BLaER1 (cell line): Measurements from ENCODE around the gene CCN2.

Experiments used
- H3K27ac ChIP-seq: shearing (Covaris generic); formaldehyde crosslinking; 2 replicates; pipeline ENCODE4 v1.8.1; 2022
- H3K27me3 ChIP-seq: shearing (Covaris generic); formaldehyde crosslinking; 2 replicates; pipeline ENCODE4 v1.8.1; 2022
- H3K36me3 ChIP-seq: shearing (Covaris generic); formaldehyde crosslinking; 2 replicates; pipeline ENCODE4 v1.8.1; 2022
- H3K4me1 ChIP-seq: shearing (Covaris generic); formaldehyde crosslinking; 2 replicates; pipeline ENCODE4 v1.8.1; 2022
- H3K4me2 ChIP-seq: shearing (Covaris generic); formaldehyde crosslinking; 2 replicates; pipeline ENCODE4 v1.8.1; 2022
- H3K4me3 ChIP-seq: shearing (Covaris generic); formaldehyde crosslinking; 2 replicates; pipeline ENCODE4 v1.8.1; 2022
- H3K9ac ChIP-seq: shearing (Covaris generic); formaldehyde crosslinking; 2 replicates; pipeline ENCODE4 v1.8.1; 2022
- H3K9me3 ChIP-seq: shearing (Covaris generic); formaldehyde crosslinking; 2 replicates; pipeline ENCODE4 v1.8.1; 2022
- H4K20me1 ChIP-seq: shearing (Covaris generic); formaldehyde crosslinking; 2 replicates; pipeline ENCODE4 v1.8.1; 2022
- Cebpa-rat ChIP-seq: shearing (Covaris generic); IDR thresholded peaks from 2 replicates; pipeline ENCODE4 v1.8.1; 2022

Gene CCN2

GRCh38 chr6:131950767-131951575, at the start of gene CCN2:
TSS of gene CCN2 (minus strand) at chr6:131951372. CDS start at chr6:131951172, 200 bp downstream.
- no peak for TF ChIP-seq Cebpa-rat
- Histone ChIP-seq H3K9ac (peak within 1 kb of the TSS; percentile 69), H3K27me3 (peaks cover 38% of the 10 kb centered on the region), H3K4me3 (peak within 1 kb of the TSS; percentile 81), H3K27ac (peak within 1 kb of the TSS; percentile 47), H3K4me2 (peak within 1 kb of the TSS; percentile 91), H3K36me3 (no peaks in the 10 kb centered on the region), H4K20me1 (no peaks in the 10 kb centered on the region), H3K9me3 (no peaks in the 10 kb centered on the region), H3K4me1 (peaks cover 7% of the 10 kb centered on the region; the same call in 1 of the 2 replicates)

GRCh38 chr6:132000296-132000695, 49.1 kb upstream of the CCN2 start:
- Histone ChIP-seq H3K9ac (no peak overlapping the region), H3K4me3 (no peak overlapping the region), H3K4me1 (peaks cover 56% of the 10 kb centered on the region), H3K27me3 (no peaks in the 10 kb centered on the region), H3K27ac (peak overlapping the region; percentile 86), H3K36me3 (peaks cover 5% of the 10 kb centered on the region; the same call in 1 of the 2 replicates), H3K4me2 (peak overlapping the region; percentile 56), H3K9me3 (peaks cover 49% of the 10 kb centered on the region), H4K20me1 (no peaks in the 10 kb centered on the region)
- no peak for TF ChIP-seq Cebpa-rat

- Histone ChIP-seq H3K9ac (peak overlapping the region; percentile 38; the same call in 1 of the 2 replicates), H3K27ac (peak overlapping the region; percentile 86), H3K4me1 (peaks cover 63% of the 10 kb centered on the region), H3K27me3 (no peaks in the 10 kb centered on the region), H3K9me3 (peaks cover 45% of the 10 kb centered on the region), H4K20me1 (no peaks in the 10 kb centered on the region), H3K4me2 (peak overlapping the region; percentile 56), H3K4me3 (no peak overlapping the region; the same call in 1 of the 2 replicates), H3K36me3 (peaks cover 5% of the 10 kb centered on the region; the same call in 1 of the 2 replicates)
- TF ChIP-seq Cebpa-rat, result no peak
Measured at GRCh38 chr6:131999545-132000146, 48.5 kb upstream of the CCN2 start.

GRCh38 chr6:131998255-131998982, 47.2 kb upstream of the CCN2 start:
- H3K4me2 ChIP-seq, result peak overlapping the region; percentile 56
- peaks cover 8% of the 10 kb centered on the region; the same call in 1 of the 2 replicates for H3K36me3 ChIP-seq
- H3K27me3 ChIP-seq, result no peaks in the 10 kb centered on the region
- H3K4me1 ChIP-seq, result peaks cover 70% of the 10 kb centered on the region
- H3K27ac ChIP-seq, result peak overlapping the region; percentile 86
- H3K4me3 ChIP-seq, result no peak overlapping the region
- TF ChIP-seq Cebpa-rat, result no peak
- H3K9ac ChIP-seq, result no peak overlapping the region
- peaks cover 41% of the 10 kb centered on the region for H3K9me3 ChIP-seq
- H4K20me1 ChIP-seq, result no peaks in the 10 kb centered on the region

GRCh38 chr6:131997429-131998153, 46.4 kb upstream of the CCN2 start:
- H3K4me3 ChIP-seq, result 0 out of 2 replicates have a peak overlapping the region, but pooled peaks have one; percentile 3
- H4K20me1 ChIP-seq, result no peaks in the 10 kb centered on the region
- H3K4me1 ChIP-seq, result peaks cover 70% of the 10 kb centered on the region
- H3K9ac ChIP-seq, result no peak overlapping the region
- no peaks in the 10 kb centered on the region for H3K27me3 ChIP-seq
- no peak for TF ChIP-seq Cebpa-rat
- peaks cover 41% of the 10 kb centered on the region for H3K9me3 ChIP-seq
- peak overlapping the region; percentile 56; the same call in 1 of the 2 replicates for H3K4me2 ChIP-seq
- H3K36me3 ChIP-seq, result peaks cover 11% of the 10 kb centered on the region; the same call in 1 of the 2 replicates
- H3K27ac ChIP-seq, result peak overlapping the region; percentile 86

GRCh38 chr6:131995917-131996316, 44.7 kb upstream of the CCN2 start:
- H3K4me2 ChIP-seq, result peak overlapping the region; percentile 69

GRCh38 chr6:131992557-131992956, 41.4 kb upstream of the CCN2 start:
- H3K9me3 ChIP-seq, result peaks cover 30% of the 10 kb centered on the region
- H4K20me1 ChIP-seq, result no peaks in the 10 kb centered on the region
- peaks cover 45% of the 10 kb centered on the region for H3K4me1 ChIP-seq
- H3K36me3 ChIP-seq, result peaks cover 11% of the 10 kb centered on the region; the same call in 1 of the 2 replicates
- no peak for TF ChIP-seq Cebpa-rat
- H3K27ac ChIP-seq, result no peak overlapping the region
- no peaks in the 10 kb centered on the region for H3K27me3 ChIP-seq
- H3K4me2 ChIP-seq, result no peak overlapping the region
- H3K4me3 ChIP-seq, result no peak overlapping the region
- H3K9ac ChIP-seq, result no peak overlapping the region

More at GRCh38 chr6:131995917-131996316, 44.7 kb upstream of the CCN2 start:
- H3K4me1 ChIP-seq, result peaks cover 70% of the 10 kb centered on the region
- no peak for TF ChIP-seq Cebpa-rat
- H4K20me1 ChIP-seq, result no peaks in the 10 kb centered on the region
- no peak overlapping the region for H3K4me3 ChIP-seq
- H3K9ac ChIP-seq, result peak overlapping the region; percentile 49; the same call in 1 of the 2 replicates
- peak overlapping the region; percentile 86 for H3K27ac ChIP-seq
- H3K36me3 ChIP-seq, result peaks cover 11% of the 10 kb centered on the region; the same call in 1 of the 2 replicates
- peaks cover 34% of the 10 kb centered on the region for H3K9me3 ChIP-seq
- no peaks in the 10 kb centered on the region for H3K27me3 ChIP-seq

GRCh38 chr6:131989036-131989435, 37.9 kb upstream of the CCN2 start:
- H3K9me3 ChIP-seq, result peaks cover 16% of the 10 kb centered on the region
- H3K27ac ChIP-seq, result peak overlapping the region; percentile 38
- no peaks in the 10 kb centered on the region for H3K27me3 ChIP-seq
- no peaks in the 10 kb centered on the region for H4K20me1 ChIP-seq
- peak overlapping the region; percentile 19; the same call in 1 of the 2 replicates for H3K4me2 ChIP-seq
- peaks cover 10% of the 10 kb centered on the region for H3K4me1 ChIP-seq
- TF ChIP-seq Cebpa-rat, result no peak
- peaks cover 6% of the 10 kb centered on the region; the same call in 1 of the 2 replicates for H3K36me3 ChIP-seq
- no peak overlapping the region for H3K9ac ChIP-seq
- H3K4me3 ChIP-seq, result no peak overlapping the region
